OCI-LY1 (cell line): ENCODE results near the gene A1BG.

ENCODE experiments used
- H2AFZ ChIP-seq: fragments of 200-600 bp; sonication (generic), shearing (Covaris generic); 2 replicates; pipeline ENCODE4 v1.6.0; 2014; ENCODE audit warnings: antibody characterized with exemption, mild to moderate bottlenecking, low read length
- H3F3A ChIP-seq: fragments of 200-600 bp; sonication (generic), shearing (Covaris generic); 2 replicates; pipeline ENCODE4 v1.6.0; 2014; ENCODE audit warnings: mild to moderate bottlenecking, antibody characterized with exemption, low read length, moderate library complexity; ENCODE audit not compliant: insufficient read depth
- H3K27ac ChIP-seq: fragments of 200-600 bp; sonication (generic); 2 replicates; pipeline ENCODE4 v1.5.1; 2014; ENCODE audit warnings: low read length, mixed run types, mild to moderate bottlenecking, low read depth; ENCODE audit not compliant: poor library complexity, severe bottlenecking
- H3K27me3 ChIP-seq: fragments of 200-600 bp; sonication (generic); 2 replicates; pipeline ENCODE4 v1.6.0; 2014; ENCODE audit warnings: antibody characterized with exemption, mild to moderate bottlenecking, low read length, moderate library complexity; ENCODE audit not compliant: insufficient read depth
- H3K36me3 ChIP-seq: fragments of 200-600 bp; sonication (generic); 2 replicates; pipeline ENCODE4 v1.6.1; 2014; ENCODE audit warnings: mild to moderate bottlenecking, antibody characterized with exemption, low read length, moderate library complexity, mixed read lengths; ENCODE audit not compliant: insufficient read depth
- H3K4me1 ChIP-seq: fragments of 200-600 bp; sonication (generic); 2 replicates; pipeline ENCODE4 v1.5.1; 2014; ENCODE audit warnings: mild to moderate bottlenecking, low read length, moderate library complexity; ENCODE audit not compliant: insufficient read depth, severe bottlenecking
- H3K4me2 ChIP-seq: fragments of 200-600 bp; sonication (generic), shearing (Covaris generic); 2 replicates; pipeline ENCODE4 v1.6.1; 2014; ENCODE audit warnings: low read length
- H3K4me3 ChIP-seq: fragments of 200-600 bp; sonication (generic); 2 replicates; pipeline ENCODE4 v1.5.1; 2014; ENCODE audit warnings: low read length, low read depth, mild to moderate bottlenecking, mixed read lengths; ENCODE audit not compliant: poor library complexity, severe bottlenecking
- H3K79me2 ChIP-seq: fragments of 200-600 bp; shearing (Covaris generic); 2 replicates; pipeline ENCODE4 v1.6.1; 2016; ENCODE audit warnings: mixed run types, low read length, mixed read lengths; ENCODE audit not compliant: insufficient read depth
- H3K9ac ChIP-seq: fragments of 200-600 bp; sonication (generic), shearing (Covaris generic); 2 replicates; pipeline ENCODE4 v1.6.1; 2014; ENCODE audit warnings: mild to moderate bottlenecking, low read length, mixed read lengths
- H3K9me2 ChIP-seq: fragments of 200-600 bp; sonication (generic), shearing (Covaris generic); 2 replicates; pipeline ENCODE4 v1.6.1; 2014; ENCODE audit warnings: low read depth, mild to moderate bottlenecking, low read length, mixed read lengths
- H3K9me3 ChIP-seq: fragments of 200-600 bp; shearing (Covaris generic); 2 replicates; pipeline ENCODE4 v1.6.1; 2014; ENCODE audit warnings: low read length, mixed read lengths
- H4K20me1 ChIP-seq: fragments of 200-600 bp; sonication (generic), shearing (Covaris generic); 2 replicates; pipeline ENCODE4 v1.6.0; 2016; ENCODE audit warnings: mild to moderate bottlenecking, low read length; ENCODE audit not compliant: insufficient read depth
- EZH2 ChIP-seq: fragments of 200-600 bp; sonication (generic), shearing (Covaris generic); IDR thresholded peaks from 2 replicates; pipeline ENCODE4 v1.8.0; 2017; ENCODE audit warnings: borderline replicate concordance, mixed run types, mild to moderate bottlenecking, antibody characterized with exemption, low read length, moderate library complexity, mixed read lengths
- TF ChIP-seq, protein P1 (sequence below): fragments of 200-600 bp; sonication (generic), shearing (Covaris generic); IDR thresholded peaks from 2 replicates; pipeline ENCODE4 v1.5.1; 2017; ENCODE audit warnings: mild to moderate bottlenecking, antibody characterized with exemption, low read length, moderate library complexity, mixed read lengths

The A1BG gene

DNA sequence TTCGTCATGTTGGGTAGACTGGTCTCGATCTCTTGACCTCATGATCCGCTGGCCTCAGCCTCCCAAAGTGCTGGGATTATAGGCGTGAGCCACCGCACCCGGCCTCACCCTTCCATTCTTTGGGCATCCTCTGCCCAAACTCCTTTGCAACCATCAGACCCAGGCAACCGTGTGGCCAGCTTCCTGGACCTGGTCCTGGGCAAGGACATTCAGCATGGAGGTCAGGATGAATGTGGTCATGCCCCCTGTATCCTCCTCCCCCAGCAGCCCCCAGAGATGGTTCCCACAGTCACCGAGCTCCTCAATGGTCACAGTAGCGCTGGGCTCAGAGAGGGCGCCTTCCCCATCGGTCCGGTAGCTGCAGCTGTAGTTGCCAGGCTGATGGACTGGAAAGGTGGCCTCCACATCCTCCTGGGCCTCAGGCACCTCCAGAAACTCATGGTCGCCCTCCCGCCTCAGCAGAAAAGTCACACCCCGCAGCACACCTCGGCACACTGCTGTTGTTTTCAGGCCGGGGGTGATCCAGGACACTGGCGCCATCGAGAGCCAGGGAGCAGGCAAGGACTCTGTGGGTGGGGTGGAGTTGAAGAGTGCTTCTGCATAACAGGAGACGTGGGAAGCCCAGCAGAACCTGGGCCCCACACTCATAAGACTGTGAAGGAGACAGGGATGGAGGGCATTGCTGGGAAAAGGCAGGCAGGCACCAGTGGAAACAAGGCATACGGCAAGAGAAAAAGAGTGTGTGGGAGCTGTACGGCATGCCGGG is 1.1 kb downstream of the A1BG start:
- no peak for TF ChIP-seq EZH2
- TF ChIP-seq, protein P1, sequence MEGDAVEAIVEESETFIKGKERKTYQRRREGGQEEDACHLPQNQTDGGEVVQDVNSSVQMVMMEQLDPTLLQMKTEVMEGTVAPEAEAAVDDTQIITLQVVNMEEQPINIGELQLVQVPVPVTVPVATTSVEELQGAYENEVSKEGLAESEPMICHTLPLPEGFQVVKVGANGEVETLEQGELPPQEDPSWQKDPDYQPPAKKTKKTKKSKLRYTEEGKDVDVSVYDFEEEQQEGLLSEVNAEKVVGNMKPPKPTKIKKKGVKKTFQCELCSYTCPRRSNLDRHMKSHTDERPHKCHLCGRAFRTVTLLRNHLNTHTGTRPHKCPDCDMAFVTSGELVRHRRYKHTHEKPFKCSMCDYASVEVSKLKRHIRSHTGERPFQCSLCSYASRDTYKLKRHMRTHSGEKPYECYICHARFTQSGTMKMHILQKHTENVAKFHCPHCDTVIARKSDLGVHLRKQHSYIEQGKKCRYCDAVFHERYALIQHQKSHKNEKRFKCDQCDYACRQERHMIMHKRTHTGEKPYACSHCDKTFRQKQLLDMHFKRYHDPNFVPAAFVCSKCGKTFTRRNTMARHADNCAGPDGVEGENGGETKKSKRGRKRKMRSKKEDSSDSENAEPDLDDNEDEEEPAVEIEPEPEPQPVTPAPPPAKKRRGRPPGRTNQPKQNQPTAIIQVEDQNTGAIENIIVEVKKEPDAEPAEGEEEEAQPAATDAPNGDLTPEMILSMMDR: no peak
- H3K4me1 ChIP-seq: peaks cover 15% of the 10 kb centered on the region
- H3K4me3 ChIP-seq: no peak overlapping the region
- no peak overlapping the region for H3K9ac ChIP-seq
- H3K27me3 ChIP-seq: no peaks in the 10 kb centered on the region
- H3K9me2 ChIP-seq: no peaks in the 10 kb centered on the region
- H3K36me3 ChIP-seq: no peaks in the 10 kb centered on the region
- H4K20me1 ChIP-seq: no peaks in the 10 kb centered on the region
- H3K27ac ChIP-seq: no peak overlapping the region
- H3F3A ChIP-seq: no peaks in the 10 kb centered on the region
- no peaks in the 10 kb centered on the region for H3K9me3 ChIP-seq
- H3K79me2 ChIP-seq: peaks cover 9% of the 10 kb centered on the region
- H3K4me2 ChIP-seq: no peak overlapping the region
- H2AFZ ChIP-seq: no peak overlapping the region

DNA sequence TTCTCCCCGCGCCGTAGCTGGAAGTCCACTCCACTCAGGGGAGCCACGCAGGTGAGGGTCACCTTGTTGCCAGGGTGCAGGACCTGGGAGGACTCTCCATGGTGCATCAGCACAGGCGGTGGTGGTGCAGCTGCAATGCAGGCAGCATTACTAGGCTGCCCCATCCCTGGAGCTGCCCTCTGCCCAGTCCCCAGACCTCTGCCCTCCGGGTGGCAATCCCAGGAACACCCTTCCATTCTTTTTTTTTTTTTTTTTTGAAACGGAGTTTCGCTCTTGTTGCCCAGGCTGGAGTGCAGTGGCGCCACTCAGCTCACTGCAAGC is 1.8 kb downstream of the A1BG start:
- no peaks in the 10 kb centered on the region for H3K9me2 ChIP-seq
- H3F3A ChIP-seq: no peaks in the 10 kb centered on the region
- H3K4me2 ChIP-seq: no peak overlapping the region
- no peaks in the 10 kb centered on the region for H3K9me3 ChIP-seq
- H3K27ac ChIP-seq: no peak overlapping the region
- H3K4me1 ChIP-seq: peaks cover 21% of the 10 kb centered on the region
- no peaks in the 10 kb centered on the region for H4K20me1 ChIP-seq
- H3K36me3 ChIP-seq: no peaks in the 10 kb centered on the region
- no peak overlapping the region for H2AFZ ChIP-seq
- TF ChIP-seq, protein P1: no peak
- TF ChIP-seq EZH2: no peak
- no peak overlapping the region for H3K4me3 ChIP-seq
- H3K79me2 ChIP-seq: peaks cover 9% of the 10 kb centered on the region
- H3K9ac ChIP-seq: no peak overlapping the region
- no peaks in the 10 kb centered on the region for H3K27me3 ChIP-seq

DNA sequence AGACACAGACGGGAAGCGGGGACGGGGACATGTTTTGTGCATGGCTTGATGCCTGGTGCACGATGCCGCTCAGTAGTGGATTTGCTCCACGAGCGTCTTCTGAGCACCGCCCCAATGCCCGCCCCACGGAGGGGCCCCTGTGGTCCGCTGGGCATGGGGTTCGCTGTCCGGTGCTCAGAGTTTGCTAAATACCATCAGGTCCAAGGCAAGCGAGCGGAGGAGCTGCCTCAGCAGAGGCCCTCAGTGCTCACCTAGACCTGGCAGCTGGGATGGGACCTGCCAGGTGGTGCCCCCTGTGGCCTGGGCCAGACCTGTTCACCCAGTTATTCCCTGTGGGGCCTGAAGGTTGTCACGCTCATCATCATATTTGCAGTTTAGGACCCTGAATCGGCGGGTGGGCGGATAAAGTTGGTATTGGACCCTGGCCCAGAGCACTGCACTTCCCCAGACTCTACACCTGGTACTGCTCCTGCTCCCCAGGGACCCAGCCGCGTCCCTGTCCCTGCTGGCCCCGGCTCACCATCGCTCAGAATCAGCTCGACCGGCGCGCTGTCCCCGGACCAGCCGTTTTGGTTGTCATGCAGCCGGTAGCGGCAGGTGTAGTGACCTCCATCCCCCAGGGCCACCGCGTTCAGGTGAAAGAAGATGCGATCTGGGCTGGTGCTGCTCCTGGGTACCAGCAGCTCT is 2.3 kb downstream of the A1BG start:
- Histone ChIP-seq H3K27ac (no peak overlapping the region), H3K4me2 (no peak overlapping the region), H3K9ac (no peak overlapping the region), H3K9me3 (no peaks in the 10 kb centered on the region), H4K20me1 (no peaks in the 10 kb centered on the region), H3K27me3 (no peaks in the 10 kb centered on the region), H3K36me3 (no peaks in the 10 kb centered on the region), H3K4me1 (peaks cover 26% of the 10 kb centered on the region), H3K4me3 (no peak overlapping the region), H2AFZ (no peak overlapping the region), H3F3A (no peaks in the 10 kb centered on the region), H3K79me2 (peaks cover 9% of the 10 kb centered on the region), H3K9me2 (no peaks in the 10 kb centered on the region)
- TF ChIP-seq, protein P1: no peak
- no peak for TF ChIP-seq EZH2
